Amniotic epithelial cell (primary cell): ENCODE measurements around the gene UBR3.

Source experiments
- DNase-seq: peaks from one replicate; pipeline ENCODE4 v3.0.0-alpha.2; 2010; ENCODE audit warnings: low read depth

Gene UBR3

DNA sequence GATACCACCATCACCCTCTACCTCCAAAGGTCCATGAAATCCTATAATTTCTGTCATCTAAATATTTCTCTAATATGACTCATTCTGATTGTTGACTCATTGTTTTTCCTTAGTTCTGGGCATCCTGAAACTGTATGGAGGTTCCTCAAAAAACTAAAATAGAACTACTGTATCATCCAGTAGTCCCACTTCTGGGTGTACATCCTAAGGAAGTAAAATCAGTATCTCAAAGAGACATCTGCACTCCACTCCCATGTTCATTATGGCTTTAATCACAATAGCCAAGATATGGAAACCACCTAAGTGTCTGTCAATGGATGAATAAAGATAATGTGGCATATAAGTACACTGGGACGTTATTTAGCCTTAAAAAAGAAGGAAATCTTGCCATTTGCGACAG lies 224.9 kb downstream of the UBR3 start:
- DNase-seq, result peak; percentile 3

- no peak for DNase-seq
Measured at GRCh38 chr2:170054997-170055396, 227.7 kb downstream of the UBR3 start.

DNA sequence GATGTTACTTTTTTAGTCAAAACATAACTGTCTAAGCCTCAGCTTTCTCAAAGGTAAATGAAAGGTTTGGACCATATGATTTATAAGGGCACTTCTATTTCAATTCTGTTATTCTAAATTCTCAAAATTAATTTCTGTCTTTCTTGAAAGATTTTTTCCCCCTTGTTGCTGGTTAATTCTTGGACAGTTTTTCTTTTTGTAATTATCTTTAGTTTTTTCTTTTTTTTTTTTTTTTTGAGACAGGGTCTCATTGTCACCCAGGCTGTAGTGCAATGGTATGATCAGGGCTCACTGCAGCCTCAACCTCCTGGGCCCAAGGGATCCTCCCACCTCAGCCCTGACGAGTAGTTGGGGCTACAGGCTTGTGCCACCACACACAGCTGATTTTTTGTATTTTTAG lies 229.6 kb downstream of the UBR3 start:
- no peak for DNase-seq

- no peak for DNase-seq
Measured at GRCh38 chr2:170063456-170064235, 236.4 kb downstream of the UBR3 start.

DNA sequence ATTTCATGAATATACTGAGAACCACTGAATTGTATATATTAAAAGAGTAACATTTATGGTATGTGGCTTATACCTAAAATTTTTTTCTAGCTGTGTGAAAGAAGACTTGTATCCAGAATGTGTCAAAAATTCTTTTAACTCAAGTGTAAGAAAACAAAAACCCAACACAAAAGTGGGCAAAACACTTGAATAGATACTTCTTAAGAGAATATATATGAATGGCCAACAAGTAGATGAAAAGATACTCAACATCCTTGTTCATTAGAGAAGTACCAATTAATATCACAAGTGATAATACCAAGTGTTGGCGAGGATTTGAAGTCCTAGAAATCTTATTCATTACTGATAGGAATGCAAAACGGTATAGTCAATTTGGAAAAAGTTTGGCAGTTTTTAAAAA lies 243.5 kb downstream of the UBR3 start:
- no peak for DNase-seq

GRCh38 chr2:170073288-170073687 lies 246.0 kb downstream of the UBR3 start:
- DNase-seq, result peak; percentile 85

- DNase-seq, result no peak
Measured at GRCh38 chr2:170076189-170076588, 248.9 kb downstream of the UBR3 start.

DNA sequence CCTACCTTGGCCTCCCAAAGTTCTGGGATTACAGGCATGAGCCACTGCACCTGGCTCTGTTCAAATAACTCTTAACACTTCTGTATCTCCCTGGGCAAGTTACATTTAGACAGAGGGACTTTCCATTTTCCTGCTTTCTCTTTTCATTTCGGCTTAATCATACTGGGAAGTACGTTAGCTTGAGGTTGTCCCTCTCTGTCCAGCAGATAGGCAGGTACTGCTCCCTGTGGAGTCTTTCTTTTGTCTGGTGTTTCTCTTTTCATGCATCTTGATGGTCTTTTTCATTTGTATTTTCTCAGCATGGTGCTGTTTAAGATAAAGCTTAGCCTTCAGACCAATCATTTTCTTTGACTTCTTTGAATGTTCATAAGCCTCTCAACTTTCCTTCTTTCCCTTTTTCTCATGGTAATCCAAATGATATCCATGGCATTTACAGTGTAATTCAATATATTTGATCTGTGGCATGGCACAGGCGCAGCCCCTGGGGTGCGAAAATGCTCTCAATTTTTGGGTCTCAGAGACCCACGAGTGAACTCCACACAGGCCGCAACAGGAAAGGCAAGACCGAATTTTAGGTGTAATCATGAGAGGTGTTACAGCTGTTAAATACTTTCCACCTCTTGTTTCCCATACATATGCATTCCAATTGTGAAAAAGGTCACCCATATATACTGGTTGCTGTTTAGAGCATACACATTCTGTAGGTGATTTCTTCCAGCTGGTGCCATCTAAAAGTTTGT lies 250.7 kb downstream of the UBR3 start:
- DNase-seq, result no peak

- DNase-seq, result no peak
Measured at GRCh38 chr2:170084820-170085491, 257.7 kb downstream of the UBR3 start.

DNA sequence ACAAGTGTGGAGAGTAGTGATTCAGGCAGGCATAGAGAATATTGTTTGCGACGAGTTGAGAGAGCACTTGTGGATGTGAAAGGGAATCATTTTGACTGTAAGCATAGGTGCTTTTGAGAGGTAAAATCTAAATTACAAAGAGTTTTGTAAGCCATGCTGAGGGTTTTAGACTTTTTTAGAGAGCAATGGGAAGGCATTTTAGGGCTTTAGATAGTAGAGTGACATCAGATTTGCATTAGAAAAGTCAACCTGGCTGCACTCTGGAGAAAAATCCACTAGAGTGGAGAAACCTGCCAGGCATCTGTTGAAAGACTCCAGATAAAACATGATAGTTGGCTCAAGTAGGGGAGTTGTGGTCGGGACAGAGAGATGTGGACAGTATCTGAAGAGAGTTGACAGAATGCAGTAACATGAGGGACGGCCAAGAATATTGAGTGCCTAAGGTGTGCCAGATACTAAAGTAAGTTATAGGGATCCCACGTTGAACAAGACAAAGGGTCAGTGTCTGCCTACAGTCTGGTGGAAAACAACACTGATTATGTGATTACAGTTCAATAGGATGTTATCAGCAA lies 258.9 kb downstream of the UBR3 start:
- peak; percentile 36 for DNase-seq

- no peak for DNase-seq
Measured at GRCh38 chr2:170086751-170087412, 259.6 kb downstream of the UBR3 start.

DNA sequence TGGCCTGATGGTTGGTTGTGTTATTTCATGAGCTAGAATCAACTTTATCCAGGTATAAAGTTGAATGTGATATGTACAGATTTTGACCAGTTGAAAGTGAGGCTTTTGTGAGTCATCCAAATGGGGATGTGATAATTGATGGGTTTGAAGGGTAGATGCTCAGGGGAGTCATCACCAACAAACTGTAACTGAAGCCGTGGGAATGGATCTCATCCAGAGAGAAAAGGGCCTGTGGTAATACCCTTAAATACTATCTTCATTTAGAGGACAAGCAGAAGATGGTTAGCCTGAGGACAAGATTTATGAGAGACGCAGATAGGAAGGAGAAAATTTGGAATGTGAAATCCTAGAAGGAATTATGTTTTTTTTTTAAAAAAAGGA lies 260.1 kb downstream of the UBR3 start:
- no peak for DNase-seq

- peak; percentile 21 for DNase-seq
Measured at GRCh38 chr2:170088776-170089175, 261.5 kb downstream of the UBR3 start.

GRCh38 chr2:170090229-170090628 lies 263.0 kb downstream of the UBR3 start:
- DNase-seq, result no peak

- DNase-seq, result no peak
Measured at GRCh38 chr2:170091436-170091835, 264.2 kb downstream of the UBR3 start.

- DNase-seq, result peak; percentile 50
Measured at GRCh38 chr2:170092436-170093060, 265.3 kb downstream of the UBR3 start.

DNA sequence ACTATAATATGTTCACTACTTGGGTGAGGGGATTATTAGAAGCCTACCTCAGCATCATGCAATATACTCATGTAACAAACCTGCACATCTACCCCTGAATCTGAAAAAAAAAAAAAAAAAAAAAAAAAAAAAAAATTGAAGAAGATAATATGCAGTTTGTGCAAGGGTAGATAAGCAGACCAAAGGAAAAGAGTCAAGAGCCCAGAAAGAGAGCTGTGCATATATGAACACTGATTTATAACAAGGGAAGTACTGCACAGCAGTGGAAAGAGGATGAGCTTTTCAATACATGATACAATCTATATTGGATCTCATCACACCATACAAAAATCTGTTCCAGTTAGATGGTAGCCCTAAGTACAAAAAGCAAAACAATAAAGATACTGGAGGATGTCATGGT lies 268.1 kb downstream of the UBR3 start:
- DNase-seq, result no peak

DNA sequence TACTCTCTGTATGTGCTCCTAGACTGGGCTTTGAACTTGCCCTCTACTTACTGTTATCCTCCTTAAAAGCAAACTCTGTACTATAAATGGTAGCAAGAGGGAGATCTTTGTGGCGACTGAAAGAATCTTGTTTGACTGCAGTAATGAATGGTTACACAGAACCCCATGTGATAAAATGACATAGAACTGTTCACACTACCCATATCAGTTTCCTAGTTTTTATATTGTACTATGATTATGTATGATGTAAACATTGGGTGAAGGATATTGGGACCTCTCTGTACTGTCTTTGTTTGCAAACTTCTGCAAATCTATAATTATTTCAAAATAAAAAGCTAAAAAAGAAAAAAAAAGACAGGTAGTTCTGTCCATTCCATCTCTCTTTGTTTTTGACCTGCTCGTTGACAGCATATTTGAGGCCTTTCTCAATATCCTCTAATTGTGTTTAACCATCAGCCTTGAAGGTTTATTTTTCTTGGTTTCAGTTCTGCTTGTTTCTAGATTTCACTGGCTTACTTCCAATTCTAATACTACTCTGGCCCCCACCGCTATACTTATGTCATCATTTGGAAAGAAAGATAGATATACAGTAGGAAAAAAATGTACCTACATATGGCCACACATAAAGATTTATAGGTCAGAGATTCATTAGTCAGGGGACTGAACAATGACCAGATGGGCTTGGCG lies 271.5 kb downstream of the UBR3 start:
- DNase-seq, result no peak

GRCh38 chr2:170101789-170102188 lies 274.5 kb downstream of the UBR3 start:
- no peak for DNase-seq

GRCh38 chr2:170106102-170106840 lies 279.0 kb downstream of the UBR3 start:
- DNase-seq, result no peak
